SK-N-MC (cell line): ENCODE measurements around the gene NRDE2.

Experiments
- EZH2 ChIP-seq: fragments of 200-600 bp; sonication (generic); IDR thresholded peaks from one replicate; pipeline ENCODE4 v1.6.1; 2017; ENCODE audit warnings: antibody characterized with exemption
- POLR2AphosphoS5 ChIP-seq: IDR thresholded peaks from 2 replicates; pipeline ENCODE4 v1.6.1; 2012; ENCODE audit warnings: mild to moderate bottlenecking, low read depth, low read length, borderline replicate concordance

- TF ChIP-seq EZH2 (no peak), POLR2AphosphoS5 (no peak)
Observed at GRCh38 chr14:90291699-90292098, 40.0 kb downstream of the NRDE2 start.
